ENCODE measurements around the gene CTAGE4. TPM values are rescaled to one million over a fixed set of nuclear protein-coding genes. Genes with fewer than 3 reads are reported as not detected.
"Not testable (repeated sequence)": the region's sequence is repeated elsewhere in the genome, so short reads cannot be mapped to it uniquely, and the experiment has no call there.

CTAGE4 gene
- total RNA-seq, 1 donor from 2014 or later, result 0.43 TPM

DNA sequence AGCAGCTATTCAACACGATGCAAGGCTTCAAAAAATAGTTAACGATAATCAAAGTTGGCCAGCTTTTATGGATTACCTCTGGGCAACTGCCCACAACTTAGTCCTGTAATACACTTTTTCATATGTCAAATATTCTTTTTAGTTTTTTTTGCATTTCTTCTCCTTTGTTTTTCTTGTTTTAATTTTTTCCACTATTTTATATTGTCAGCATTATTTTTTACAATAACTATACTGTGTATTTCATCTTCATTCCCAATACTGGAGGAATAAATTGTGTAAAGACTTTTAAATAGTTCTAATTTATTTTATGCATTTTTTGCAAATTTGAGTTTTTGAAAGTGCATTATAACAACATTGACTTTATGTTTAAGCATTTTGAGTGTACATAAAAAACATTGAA, 18.5 kb upstream of the CTAGE4 start:
- Histone ChIP-seq H4K20me1 (ENCODE audit: low read depth) (no peaks in the 10 kb centered on the region), H3K9me3 (ENCODE audit: low read depth) (no peaks in the 10 kb centered on the region), H2AFZ (replicated peaks) (no peak overlapping the region), H3K27me3 (no peaks in the 10 kb centered on the region), H3K4me3 (no peak overlapping the region), H3K79me2 (ENCODE audit: low read depth) (no peaks in the 10 kb centered on the region), H3K4me1 (no peaks in the 10 kb centered on the region), H3K27ac (no peak overlapping the region), H3K36me3 (no peaks in the 10 kb centered on the region), H3K9ac (no peak overlapping the region), H3K4me2 (no peak overlapping the region), H3F3A (ENCODE audit: low read depth) (no peaks in the 10 kb centered on the region)
- TF ChIP-seq EZH2 (IDR thresholded peaks at IDR 0.05), result no peak
- TF ChIP-seq, protein P1, sequence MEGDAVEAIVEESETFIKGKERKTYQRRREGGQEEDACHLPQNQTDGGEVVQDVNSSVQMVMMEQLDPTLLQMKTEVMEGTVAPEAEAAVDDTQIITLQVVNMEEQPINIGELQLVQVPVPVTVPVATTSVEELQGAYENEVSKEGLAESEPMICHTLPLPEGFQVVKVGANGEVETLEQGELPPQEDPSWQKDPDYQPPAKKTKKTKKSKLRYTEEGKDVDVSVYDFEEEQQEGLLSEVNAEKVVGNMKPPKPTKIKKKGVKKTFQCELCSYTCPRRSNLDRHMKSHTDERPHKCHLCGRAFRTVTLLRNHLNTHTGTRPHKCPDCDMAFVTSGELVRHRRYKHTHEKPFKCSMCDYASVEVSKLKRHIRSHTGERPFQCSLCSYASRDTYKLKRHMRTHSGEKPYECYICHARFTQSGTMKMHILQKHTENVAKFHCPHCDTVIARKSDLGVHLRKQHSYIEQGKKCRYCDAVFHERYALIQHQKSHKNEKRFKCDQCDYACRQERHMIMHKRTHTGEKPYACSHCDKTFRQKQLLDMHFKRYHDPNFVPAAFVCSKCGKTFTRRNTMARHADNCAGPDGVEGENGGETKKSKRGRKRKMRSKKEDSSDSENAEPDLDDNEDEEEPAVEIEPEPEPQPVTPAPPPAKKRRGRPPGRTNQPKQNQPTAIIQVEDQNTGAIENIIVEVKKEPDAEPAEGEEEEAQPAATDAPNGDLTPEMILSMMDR (IDR thresholded peaks at IDR 0.05), result no peak
- no peak for TF ChIP-seq EZH2phosphoT487 (IDR thresholded peaks at IDR 0.05)
- no peaks in the 10 kb centered on the region for H3K36me3 Mint-ChIP-seq
- DNase-seq (ENCODE audit: low spot score), result no peak
- H3K27ac Mint-ChIP-seq, result no peak overlapping the region
- no peak overlapping the region for H3K4me3 Mint-ChIP-seq
- no peaks in the 10 kb centered on the region for H3K9me3 Mint-ChIP-seq
- no peaks in the 10 kb centered on the region for H3K27me3 Mint-ChIP-seq (ENCODE audit: insufficient read depth, low read depth)
- H3K4me1 Mint-ChIP-seq, result no peaks in the 10 kb centered on the region

DNA sequence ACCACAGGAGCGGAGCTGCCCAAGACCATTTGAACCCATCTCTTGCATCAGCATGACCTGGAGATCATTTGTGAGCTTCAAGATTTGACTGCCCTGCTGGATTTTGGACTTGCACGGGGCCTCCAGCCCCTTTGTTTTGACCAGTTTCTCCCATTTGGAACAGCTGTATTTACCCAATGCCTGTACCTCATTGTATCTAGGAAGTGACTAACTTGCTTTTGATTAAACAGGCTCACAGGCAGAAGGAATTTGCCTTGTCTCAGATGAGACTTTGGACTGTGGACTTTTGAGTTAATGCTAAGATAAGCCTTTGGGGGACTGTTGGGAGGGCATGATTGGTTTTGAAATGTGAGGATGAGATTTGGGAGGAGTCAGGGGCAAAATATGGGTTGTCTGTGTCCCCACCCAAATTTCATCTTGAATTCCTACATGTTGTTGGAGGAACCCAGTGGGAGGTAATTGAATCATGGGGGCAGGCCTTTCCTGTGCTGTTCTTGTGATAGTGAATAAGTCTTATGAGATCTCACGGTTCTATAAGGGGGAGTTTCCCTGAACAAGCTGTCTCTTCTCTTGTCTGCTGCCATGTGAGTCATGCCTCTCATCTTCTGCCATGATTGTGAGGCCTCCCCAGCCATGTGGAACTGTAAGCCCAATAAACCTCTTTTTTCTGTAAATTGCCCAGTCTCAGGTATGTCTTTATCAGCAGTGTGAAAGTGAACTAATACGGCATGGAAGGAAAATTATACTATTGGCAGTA, 11.5 kb upstream of the CTAGE4 start:
- DNase-seq (ENCODE audit: low spot score); H3K9me3 ChIP-seq (ENCODE audit: low read depth); H2AFZ ChIP-seq (replicated peaks); H3K9ac ChIP-seq; H3K4me1 ChIP-seq; H3K4me1 Mint-ChIP-seq; H3K4me3 ChIP-seq; H3K79me2 ChIP-seq (ENCODE audit: low read depth); H3K4me3 Mint-ChIP-seq; H3K27me3 ChIP-seq; H3K36me3 ChIP-seq; H3F3A ChIP-seq (ENCODE audit: low read depth); H3K27ac Mint-ChIP-seq; H3K27me3 Mint-ChIP-seq (ENCODE audit: insufficient read depth, low read depth); H3K4me2 ChIP-seq; H3K36me3 Mint-ChIP-seq; H3K27ac ChIP-seq; H3K9me3 Mint-ChIP-seq; H4K20me1 ChIP-seq (ENCODE audit: low read depth): not testable (repeated sequence)

DNA sequence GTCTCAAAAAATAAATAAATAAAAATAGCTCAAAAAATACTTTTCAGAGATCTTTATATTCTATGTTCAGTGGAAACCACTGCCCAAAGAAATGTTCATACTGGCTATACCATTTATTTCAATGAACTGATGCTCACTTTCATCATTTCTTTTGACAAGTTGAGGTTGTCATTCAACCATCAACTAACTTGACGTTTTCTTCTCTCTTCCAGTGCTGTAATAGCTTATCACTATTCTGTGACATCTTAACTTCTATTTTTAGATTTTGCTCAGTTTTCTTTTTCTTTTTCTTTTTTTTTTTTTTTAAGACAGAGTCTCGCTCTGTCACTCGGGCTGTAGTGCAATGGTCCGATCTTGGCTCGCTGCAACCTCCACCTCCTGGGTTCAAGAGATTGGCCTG, 8.7 kb upstream of the CTAGE4 start:
- Mint-ChIP-seq H3K4me3 (no peak overlapping the region), H3K27ac (no peak overlapping the region), H3K9me3 (no peaks in the 10 kb centered on the region), H3K4me1 (no peaks in the 10 kb centered on the region), H3K27me3 (ENCODE audit: insufficient read depth, low read depth) (no peaks in the 10 kb centered on the region), H3K36me3 (no peaks in the 10 kb centered on the region)
- H3K79me2 ChIP-seq (ENCODE audit: low read depth), result no peaks in the 10 kb centered on the region
- H4K20me1 ChIP-seq (ENCODE audit: low read depth), result no peaks in the 10 kb centered on the region
- no peak overlapping the region for H2AFZ ChIP-seq (replicated peaks)
- H3K27ac ChIP-seq, result no peak overlapping the region
- TF ChIP-seq EZH2phosphoT487 (IDR thresholded peaks at IDR 0.05), result no peak
- TF ChIP-seq, protein P1 (IDR thresholded peaks at IDR 0.05), result no peak
- no peak for TF ChIP-seq EZH2 (IDR thresholded peaks at IDR 0.05)
- H3K27me3 ChIP-seq, result no peaks in the 10 kb centered on the region
- H3K9me3 ChIP-seq (ENCODE audit: low read depth), result no peaks in the 10 kb centered on the region
- H3K4me3 ChIP-seq, result no peak overlapping the region
- no peak for DNase-seq (ENCODE audit: low spot score)
- no peaks in the 10 kb centered on the region for H3F3A ChIP-seq (ENCODE audit: low read depth)
- H3K9ac ChIP-seq, result no peak overlapping the region
- no peaks in the 10 kb centered on the region for H3K4me1 ChIP-seq
- no peak overlapping the region for H3K4me2 ChIP-seq
- H3K36me3 ChIP-seq, result no peaks in the 10 kb centered on the region

DNA sequence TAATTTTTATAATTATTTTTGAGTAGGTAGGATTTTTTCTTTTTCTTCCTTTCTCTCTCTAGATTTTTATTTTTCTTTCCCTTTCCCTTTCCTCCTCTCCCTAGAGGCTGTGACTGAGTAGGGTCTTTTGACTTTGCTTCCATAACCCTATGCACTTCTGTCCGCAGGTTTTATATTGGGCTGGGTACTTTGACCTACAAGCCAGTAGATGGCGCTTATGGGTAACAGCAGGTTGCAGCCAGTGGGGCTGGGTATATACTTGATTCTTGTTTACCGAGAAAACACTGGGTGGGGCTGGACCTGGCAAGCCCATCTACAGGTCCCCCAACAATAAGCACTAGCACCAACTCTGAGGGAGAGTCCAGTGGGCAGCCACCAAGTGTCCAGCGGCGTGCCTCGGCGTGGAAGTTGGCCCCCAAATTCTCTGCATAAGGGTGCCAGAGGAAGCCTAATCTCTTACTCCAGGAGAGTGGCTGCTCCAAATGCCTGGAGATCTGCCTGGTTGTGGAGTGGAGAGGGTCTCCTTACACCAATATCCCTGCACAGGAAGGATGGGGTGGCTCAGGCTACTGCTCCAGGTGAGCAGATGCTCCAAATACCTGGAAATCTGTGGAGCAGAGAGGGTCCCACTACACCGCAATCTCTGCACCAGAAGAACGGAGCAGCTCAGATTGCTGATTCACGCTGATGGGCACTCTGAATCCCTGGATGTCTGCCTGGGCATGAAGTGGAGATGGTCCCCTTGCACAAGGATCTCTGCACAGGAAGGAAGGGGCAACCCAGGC, 4.7 kb upstream of the CTAGE4 start:
- not testable (repeated sequence) for H3K27me3 ChIP-seq; H3K9me3 ChIP-seq (ENCODE audit: low read depth); H3K27ac Mint-ChIP-seq; H3K36me3 Mint-ChIP-seq; H3K4me3 Mint-ChIP-seq; H3K4me3 ChIP-seq; H3K27ac ChIP-seq; H3K4me1 Mint-ChIP-seq; H3K9me3 Mint-ChIP-seq; H3K36me3 ChIP-seq; H4K20me1 ChIP-seq (ENCODE audit: low read depth); H3F3A ChIP-seq (ENCODE audit: low read depth); H2AFZ ChIP-seq (replicated peaks); H3K4me2 ChIP-seq; H3K79me2 ChIP-seq (ENCODE audit: low read depth); H3K27me3 Mint-ChIP-seq (ENCODE audit: insufficient read depth, low read depth); H3K9ac ChIP-seq; H3K4me1 ChIP-seq
- TF ChIP-seq, protein P1 (IDR thresholded peaks at IDR 0.05), result peak; percentile 65
- peak; percentile 50 for DNase-seq (ENCODE audit: low spot score)

DNA sequence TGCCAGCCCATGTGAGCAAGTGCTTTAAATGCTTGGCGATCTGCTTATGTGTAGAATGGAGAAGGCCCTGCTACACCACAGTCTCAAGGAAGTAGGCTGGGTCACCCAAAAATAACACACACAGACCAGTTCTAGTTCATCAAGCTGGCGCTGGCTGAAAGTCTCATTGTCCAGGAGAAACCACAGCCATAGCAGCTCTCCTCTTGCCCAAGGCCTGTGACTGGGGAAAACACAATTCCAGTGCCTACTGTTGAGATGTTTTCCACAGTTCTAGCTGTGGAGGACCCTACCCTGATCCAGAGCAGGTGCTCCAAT, 4.1 kb upstream of the CTAGE4 start:
- not testable (repeated sequence) for H3K9ac ChIP-seq; H3K27ac Mint-ChIP-seq; H3K27ac ChIP-seq; H3K4me1 Mint-ChIP-seq; H3F3A ChIP-seq (ENCODE audit: low read depth); H3K4me2 ChIP-seq; DNase-seq (ENCODE audit: low spot score); H2AFZ ChIP-seq (replicated peaks); H3K4me3 ChIP-seq; H3K27me3 ChIP-seq; H3K9me3 Mint-ChIP-seq; H3K36me3 Mint-ChIP-seq; H3K4me3 Mint-ChIP-seq; H3K4me1 ChIP-seq; H3K9me3 ChIP-seq (ENCODE audit: low read depth); H4K20me1 ChIP-seq (ENCODE audit: low read depth); H3K79me2 ChIP-seq (ENCODE audit: low read depth); H3K27me3 Mint-ChIP-seq (ENCODE audit: insufficient read depth, low read depth); H3K36me3 ChIP-seq

DNA sequence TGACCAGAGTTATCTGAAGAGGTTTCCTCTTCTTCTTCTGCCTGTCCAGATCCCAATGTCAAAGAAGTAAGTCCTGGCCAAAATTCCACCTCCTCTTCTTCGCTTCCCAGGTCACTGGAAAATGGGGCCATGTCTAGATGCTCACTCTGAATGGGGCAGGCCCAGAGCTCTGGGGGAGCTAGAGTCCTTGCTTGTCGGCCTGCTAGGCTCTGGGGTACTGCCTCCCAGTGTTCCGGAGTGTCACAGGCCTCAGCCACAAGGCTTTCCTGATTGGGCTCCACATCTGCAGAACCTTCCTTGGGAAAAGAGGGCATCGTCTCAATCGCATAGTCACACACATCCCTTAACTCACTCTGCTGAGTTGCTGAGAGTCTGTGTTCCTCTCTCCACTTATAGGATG, 4.6 kb downstream of the CTAGE4 start:
- H3K27me3 Mint-ChIP-seq (ENCODE audit: insufficient read depth, low read depth); H3K27ac Mint-ChIP-seq: not testable (repeated sequence)

More for the DNA sequence above, 4.6 kb downstream of the CTAGE4 start:
- H3K36me3 ChIP-seq; H3K9me3 ChIP-seq (ENCODE audit: low read depth); H3K4me1 ChIP-seq; H3K4me2 ChIP-seq; H3K4me3 Mint-ChIP-seq; H3K79me2 ChIP-seq (ENCODE audit: low read depth); H3F3A ChIP-seq (ENCODE audit: low read depth); H3K27ac ChIP-seq; H2AFZ ChIP-seq (replicated peaks); H3K4me1 Mint-ChIP-seq; H3K4me3 ChIP-seq; H4K20me1 ChIP-seq (ENCODE audit: low read depth); H3K27me3 ChIP-seq; H3K9me3 Mint-ChIP-seq; DNase-seq (ENCODE audit: low spot score); H3K9ac ChIP-seq; H3K36me3 Mint-ChIP-seq: not testable (repeated sequence)
